GM21576 (cell line): Measurements from ENCODE around the gene CPS1.

Source experiments
- ATAC-seq: cut with Tn5 transposase; IDR thresholded peaks from one replicate; pipeline ENCODE4 v1.9.1; 2021; ENCODE audit warnings: mild to moderate bottlenecking, moderate library complexity; ENCODE audit not compliant: unreplicated experiment

Gene CPS1

GRCh38 chr2:210673117-210673516 lies 116.7 kb downstream of the CPS1 start:
- ATAC-seq: no peak

GRCh38 chr2:210676067-210676466 lies 119.7 kb downstream of the CPS1 start:
- no peak for ATAC-seq

GRCh38 chr2:210681491-210681890 lies 125.1 kb downstream of the CPS1 start:
- no peak for ATAC-seq

- ATAC-seq: no peak
Observed at GRCh38 chr2:210686401-210686800, 130.0 kb downstream of the CPS1 start.

GRCh38 chr2:210687786-210688470 lies 131.5 kb downstream of the CPS1 start:
- no peak for ATAC-seq

- ATAC-seq: no peak
Observed at GRCh38 chr2:210707900-210708299, 151.5 kb downstream of the CPS1 start.

- no peak for ATAC-seq
Observed at GRCh38 chr2:210713122-210713521, 156.7 kb downstream of the CPS1 start.

- no peak for ATAC-seq
Observed at GRCh38 chr2:210715560-210716082, 159.2 kb downstream of the CPS1 start.

- ATAC-seq: no peak
Observed at GRCh38 chr2:210718503-210718902, 162.1 kb downstream of the CPS1 start.

GRCh38 chr2:210722092-210722491 lies 165.7 kb downstream of the CPS1 start:
- ATAC-seq: no peak

- no peak for ATAC-seq
Observed at GRCh38 chr2:210727549-210727948, 171.2 kb downstream of the CPS1 start.
